Large intestine (tissue), 12 donors: ENCODE measurements around the gene LAMB2. TPM values are rescaled to one million over a fixed set of nuclear protein-coding genes. Genes with fewer than 3 reads are reported as not detected.

Experiments
- DNase-seq, 2 donors: peaks; one replicate each; pipeline versions ENCODE4 v3.0.0 to v3.0.0-alpha.2; 2013
- H3K27ac ChIP-seq: one replicate; pipeline ENCODE4 v1.5.1; 2013; ENCODE audit warnings: low read length
- H3K27me3 ChIP-seq: 2 replicates; pipeline ENCODE4 v1.6.1; 2013; ENCODE audit warnings: low read length; ENCODE audit not compliant: control insufficient read depth, insufficient read depth
- H3K36me3 ChIP-seq: 2 replicates; pipeline ENCODE4 v1.6.1; 2013; ENCODE audit warnings: low read length; ENCODE audit not compliant: control insufficient read depth, insufficient read depth
- H3K4me1 ChIP-seq: one replicate; pipeline ENCODE4 v1.6.1; 2013; ENCODE audit warnings: low read length; ENCODE audit not compliant: control insufficient read depth, insufficient read depth
- H3K4me3 ChIP-seq: one replicate; pipeline ENCODE4 v1.5.1; 2013; ENCODE audit warnings: low read length
- H3K9me3 ChIP-seq: one replicate; pipeline ENCODE4 v1.6.1; 2013; ENCODE audit warnings: mild to moderate bottlenecking, low read depth, low read length, moderate library complexity; ENCODE audit not compliant: control insufficient read depth
- WGBS: methylation state at CpG from one replicate; pipeline ENCODE4 v1.1.5; 2013; ENCODE audit warnings: low lambda C conversion rate; ENCODE audit not compliant: insufficient coverage; 5-methylcytosine and 5-hydroxymethylcytosine counted together
- long read RNA-seq, 11 donors: transcript quantifications; one replicate each; lab custom pipeline, GENCODE V29; 2026
- polyA plus RNA-seq: library from polyadenylated mRNA; unstranded; fragments of 120-200 nt; gene quantifications from one replicate; pipeline ENCODE4 v1.2.1, GENCODE V29; 2013

Gene LAMB2
- polyA plus RNA-seq = 209 TPM
- long read RNA-seq, donor 1, full-length matches to known transcripts = 8 of 18 reads
- long read RNA-seq, donor 1, partial matches to known transcripts = 10 of 18 reads
- long read RNA-seq, donor 1, other reads (novel, unspliced or antisense) = 0 of 18 reads
- long read RNA-seq, donor 2, full-length matches to known transcripts = 7 of 38 reads
- long read RNA-seq, donor 2, partial matches to known transcripts = 31 of 38 reads
- long read RNA-seq, donor 2, other reads (novel, unspliced or antisense) = 0 of 38 reads
- long read RNA-seq, donor 3 = 0 reads
- long read RNA-seq, donor 4, partial matches to known transcripts = 0 of 1 reads
- long read RNA-seq, donor 4, other reads (novel, unspliced or antisense) = 0 of 1 reads
- long read RNA-seq, donor 5, full-length matches to known transcripts = 8 of 8 reads
- long read RNA-seq, donor 5, partial matches to known transcripts = 0 of 8 reads
- long read RNA-seq, donor 5, other reads (novel, unspliced or antisense) = 0 of 8 reads
- long read RNA-seq, donor 6, full-length matches to known transcripts = 18 of 38 reads
- long read RNA-seq, donor 6, partial matches to known transcripts = 20 of 38 reads
- long read RNA-seq, donor 6, other reads (novel, unspliced or antisense) = 0 of 38 reads
- long read RNA-seq, donor 7, partial matches to known transcripts = 11 of 15 reads
- long read RNA-seq, donor 7, other reads (novel, unspliced or antisense) = 0 of 15 reads
- long read RNA-seq, donor 8, full-length matches to known transcripts = 14 of 48 reads
- long read RNA-seq, donor 8, partial matches to known transcripts = 34 of 48 reads
- long read RNA-seq, donor 8, other reads (novel, unspliced or antisense) = 0 of 48 reads
- long read RNA-seq, donor 9, transcript LAMB2-217 (5 exons, 1,021 nt) = major isoform, 6 of 37 reads
- long read RNA-seq, donor 9, partial matches to known transcripts = 30 of 37 reads
- long read RNA-seq, donor 9, other reads (novel, unspliced or antisense) = 0 of 37 reads
- long read RNA-seq, donor 10, full-length matches to known transcripts = 17 of 36 reads
- long read RNA-seq, donor 10, partial matches to known transcripts = 19 of 36 reads
- long read RNA-seq, donor 10, other reads (novel, unspliced or antisense) = 0 of 36 reads
- long read RNA-seq, donor 11, full-length matches to known transcripts = 8 of 25 reads
- long read RNA-seq, donor 11, partial matches to known transcripts = 17 of 25 reads
- long read RNA-seq, donor 11, other reads (novel, unspliced or antisense) = 0 of 25 reads

- Histone ChIP-seq H3K9me3 (no peaks in the 10 kb centered on the region), H3K27ac (peak within 1 kb of the TSS; percentile 80), H3K4me1 (peaks cover 18% of the 10 kb centered on the region), H3K27me3 (no peaks in the 10 kb centered on the region), H3K36me3 (peaks cover 27% of the 10 kb centered on the region), H3K4me3 (peak within 1 kb of the TSS; percentile 86)
- no CpG with 5 or more reads among the region's 28 CpGs for WGBS
- peak; percentile 49 to 79 for DNase-seq
Observed at GRCh38 chr3:49132437-49133225, at the start of gene LAMB2. Gene LAMB2 (minus strand): TSS chr3:49133050. CDS start chr3:49132867, 183 bp downstream.

GRCh38 chr3:49181351-49181750, 48.5 kb upstream of the LAMB2 start:
- Histone ChIP-seq H3K4me1 (no peaks in the 10 kb centered on the region), H3K9me3 (peaks cover 3% of the 10 kb centered on the region), H3K27ac (no peak overlapping the region), H3K36me3 (peaks cover 10% of the 10 kb centered on the region), H3K27me3 (no peaks in the 10 kb centered on the region), H3K4me3 (no peak overlapping the region)
- 40% methylated on average over 1 of the region's 6 CpGs for WGBS
- no peak for DNase-seq

GRCh38 chr3:49180116-49180515, 47.3 kb upstream of the LAMB2 start:
- H3K4me1 ChIP-seq = peaks cover 4% of the 10 kb centered on the region
- DNase-seq = no peak
- H3K27ac ChIP-seq = no peak overlapping the region

GRCh38 chr3:49177073-49177472, 44.2 kb upstream of the LAMB2 start:
- H3K27me3 ChIP-seq = no peaks in the 10 kb centered on the region
- H3K9me3 ChIP-seq = no peaks in the 10 kb centered on the region
- no peak overlapping the region for H3K4me3 ChIP-seq
- peaks cover 31% of the 10 kb centered on the region for H3K36me3 ChIP-seq
- no CpG with 5 or more reads among the region's 2 CpGs for WGBS
- no peak overlapping the region for H3K27ac ChIP-seq
- no peak for DNase-seq
- H3K4me1 ChIP-seq = peaks cover 31% of the 10 kb centered on the region

More at GRCh38 chr3:49180116-49180515, 47.3 kb upstream of the LAMB2 start:
- peaks cover 3% of the 10 kb centered on the region for H3K9me3 ChIP-seq
- no peaks in the 10 kb centered on the region for H3K27me3 ChIP-seq
- H3K36me3 ChIP-seq = peaks cover 23% of the 10 kb centered on the region
- H3K4me3 ChIP-seq = no peak overlapping the region

GRCh38 chr3:49175530-49175929, 42.7 kb upstream of the LAMB2 start:
- WGBS = no CpG with 5 or more reads among the region's 8 CpGs
- Histone ChIP-seq H3K27ac (no peak overlapping the region), H3K27me3 (no peaks in the 10 kb centered on the region), H3K36me3 (peaks cover 31% of the 10 kb centered on the region), H3K4me1 (peaks cover 36% of the 10 kb centered on the region), H3K9me3 (no peaks in the 10 kb centered on the region), H3K4me3 (no peak overlapping the region)
- DNase-seq = no peak

- H3K27ac ChIP-seq = peak overlapping the region; percentile 94
- H3K4me3 ChIP-seq = no peak overlapping the region
- no peak for DNase-seq
- H3K9me3 ChIP-seq = no peaks in the 10 kb centered on the region
- no CpG with 5 or more reads among the region's 9 CpGs for WGBS
- peaks cover 31% of the 10 kb centered on the region for H3K36me3 ChIP-seq
- peaks cover 42% of the 10 kb centered on the region for H3K4me1 ChIP-seq
- H3K27me3 ChIP-seq = no peaks in the 10 kb centered on the region
Observed at GRCh38 chr3:49174397-49174985, 41.6 kb upstream of the LAMB2 start.

GRCh38 chr3:49173792-49174170, 40.9 kb upstream of the LAMB2 start:
- peaks cover 31% of the 10 kb centered on the region for H3K36me3 ChIP-seq
- H3K4me1 ChIP-seq = peaks cover 42% of the 10 kb centered on the region
- DNase-seq = no peak
- no CpG with 5 or more reads among the region's 4 CpGs for WGBS
- peak overlapping the region; percentile 94 for H3K27ac ChIP-seq
- peak overlapping the region; percentile 23 for H3K4me3 ChIP-seq
- H3K9me3 ChIP-seq = no peaks in the 10 kb centered on the region
- no peaks in the 10 kb centered on the region for H3K27me3 ChIP-seq

GRCh38 chr3:49173116-49173791, 40.4 kb upstream of the LAMB2 start:
- Histone ChIP-seq H3K9me3 (no peaks in the 10 kb centered on the region), H3K27ac (peak overlapping the region; percentile 94), H3K27me3 (no peaks in the 10 kb centered on the region), H3K4me3 (peak overlapping the region; percentile 95), H3K36me3 (peaks cover 31% of the 10 kb centered on the region), H3K4me1 (peaks cover 42% of the 10 kb centered on the region)
- peak; percentile 94 to 97 for DNase-seq
- WGBS = no CpG with 5 or more reads among the region's 3 CpGs

GRCh38 chr3:49172551-49173041, 39.7 kb upstream of the LAMB2 start:
- Histone ChIP-seq H3K27ac (peak overlapping the region; percentile 94), H3K9me3 (no peaks in the 10 kb centered on the region), H3K4me3 (peak overlapping the region; percentile 95), H3K27me3 (no peaks in the 10 kb centered on the region), H3K4me1 (peaks cover 42% of the 10 kb centered on the region), H3K36me3 (peaks cover 30% of the 10 kb centered on the region)
- no CpG with 5 or more reads among the region's 7 CpGs for WGBS
- peak in 1 of 2 donors; percentile 56 for DNase-seq
